Ishikawa (cell line): ENCODE data around the gene OLFML2A.

Experiments used
- CEBPB ChIP-seq: IDR thresholded peaks from 2 replicates; pipeline ENCODE4 v1.6.1; 2012
- EP300 ChIP-seq: IDR thresholded peaks from 2 replicates; pipeline ENCODE4 v1.6.1; 2012; ENCODE audit warnings: borderline replicate concordance
- MAX ChIP-seq: IDR thresholded peaks from 2 replicates; pipeline ENCODE4 v1.6.1; 2012
- NFIC ChIP-seq: IDR thresholded peaks from 2 replicates; pipeline ENCODE4 v1.6.1; 2012
- RAD21 ChIP-seq: IDR thresholded peaks from 2 replicates; pipeline ENCODE4 v1.6.1; 2012; ENCODE audit warnings: low read depth
- TAF1 ChIP-seq: IDR thresholded peaks from 2 replicates; pipeline ENCODE4 v1.6.1; 2012; ENCODE audit warnings: low read depth, mild to moderate bottlenecking
- YY1 ChIP-seq: IDR thresholded peaks from 2 replicates; pipeline ENCODE4 v1.6.1; 2012; ENCODE audit warnings: low read depth

- TF ChIP-seq TAF1, result no peak
- TF ChIP-seq CEBPB, result no peak
- no peak for TF ChIP-seq RAD21
- no peak for TF ChIP-seq YY1
- TF ChIP-seq EP300, result no peak
- TF ChIP-seq NFIC, result no peak
- no peak for TF ChIP-seq MAX
Observed at GRCh38 chr9:124854161-124854560, 77.2 kb downstream of the OLFML2A start.
